ENCODE results near the gene GALNT14.

- TF ChIP-seq ZBTB21 (tag by site-specific recombination; IDR thresholded peaks at IDR 0.05) (no peak), ZNF416 (tag by site-specific recombination; IDR thresholded peaks at IDR 0.05) (no peak), ZNF274 (IDR thresholded peaks at IDR 0.05; ENCODE audit: low read length) (no peak), ZNF274 (tag by site-specific recombination; IDR thresholded peaks at IDR 0.05; ENCODE audit: borderline replicate concordance) (no peak), AEBP2 (tag by site-specific recombination; IDR thresholded peaks at IDR 0.05; ENCODE audit: borderline replicate concordance) (no peak), CTCF (tag by site-specific recombination; IDR thresholded peaks at IDR 0.05) (no peak), ZNF777 (tag by site-specific recombination; IDR thresholded peaks at IDR 0.05; ENCODE audit: borderline replicate concordance) (no peak), PBX3 (CRISPR knock-in tag; IDR thresholded peaks at IDR 0.05) (no peak), KLF16 (tag by site-specific recombination; IDR thresholded peaks at IDR 0.05) (no peak), ZNF629 (tag by site-specific recombination; IDR thresholded peaks at IDR 0.05) (no peak), ZNF175 (tag by site-specific recombination; IDR thresholded peaks at IDR 0.05) (no peak), ZNF529 (tag by site-specific recombination; IDR thresholded peaks at IDR 0.05; ENCODE audit: insufficient replicate concordance) (no peak)
Observed at GRCh38 chr2:31097962-31098613, 40.2 kb downstream of the GALNT14 start.
